Activated CD8-positive, alpha-beta memory T cell treated with anti-CD3 and anti-CD28 coated beads, Interleukin-2, amount 50 U/mL, for 4 hours (primary cell): ENCODE data around the gene HOXA9.

Experiments used
- DNase-seq: peaks from one replicate; pipeline ENCODE4 v3.0.0-alpha.2; 2020

HOXA9 gene

GRCh38 chr7:27187475-27188385 lies 22.4 kb upstream of the HOXA9 start:
- no peak for DNase-seq

- no peak for DNase-seq
Observed at GRCh38 chr7:27186668-27187474, 21.5 kb upstream of the HOXA9 start.

DNA sequence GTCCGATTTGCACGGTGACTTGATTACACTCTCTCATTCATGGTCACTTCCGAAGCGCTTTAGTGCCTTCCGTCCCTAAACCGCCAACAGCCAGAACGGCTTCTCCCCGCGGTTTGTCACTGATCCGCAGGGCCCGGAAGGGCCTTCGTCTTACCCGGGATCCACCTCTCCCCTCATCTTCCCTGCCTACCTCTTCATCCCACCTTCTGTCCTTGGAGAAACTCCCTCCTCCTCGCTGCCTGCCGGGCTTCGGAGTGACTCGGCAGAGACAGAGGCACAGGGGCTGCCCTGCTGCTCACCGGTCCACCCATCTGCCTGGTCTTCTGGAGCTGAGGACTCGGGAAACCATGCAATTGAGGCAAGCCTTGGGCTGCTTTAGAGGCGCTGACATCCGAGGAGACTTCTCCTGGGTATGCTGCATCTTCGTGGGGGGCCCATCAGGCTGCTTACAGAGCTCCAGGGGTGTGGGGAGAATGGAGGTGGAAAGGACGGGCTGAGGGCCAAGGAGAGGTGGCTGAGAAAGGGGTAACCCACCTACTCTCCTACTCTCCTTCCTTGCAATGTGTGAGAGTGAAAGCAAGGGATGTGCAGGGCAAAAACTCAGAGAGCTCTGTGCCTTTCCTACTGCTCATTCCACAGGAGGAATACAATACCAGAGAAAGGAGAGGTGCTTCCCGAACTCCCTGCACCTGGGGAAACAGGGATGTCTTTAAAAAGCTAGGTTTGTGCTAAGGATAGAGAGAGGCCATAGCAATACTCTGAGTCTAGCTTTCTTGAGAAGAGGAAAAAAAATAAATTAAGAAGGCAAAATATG lies 20.7 kb upstream of the HOXA9 start:
- no peak for DNase-seq

DNA sequence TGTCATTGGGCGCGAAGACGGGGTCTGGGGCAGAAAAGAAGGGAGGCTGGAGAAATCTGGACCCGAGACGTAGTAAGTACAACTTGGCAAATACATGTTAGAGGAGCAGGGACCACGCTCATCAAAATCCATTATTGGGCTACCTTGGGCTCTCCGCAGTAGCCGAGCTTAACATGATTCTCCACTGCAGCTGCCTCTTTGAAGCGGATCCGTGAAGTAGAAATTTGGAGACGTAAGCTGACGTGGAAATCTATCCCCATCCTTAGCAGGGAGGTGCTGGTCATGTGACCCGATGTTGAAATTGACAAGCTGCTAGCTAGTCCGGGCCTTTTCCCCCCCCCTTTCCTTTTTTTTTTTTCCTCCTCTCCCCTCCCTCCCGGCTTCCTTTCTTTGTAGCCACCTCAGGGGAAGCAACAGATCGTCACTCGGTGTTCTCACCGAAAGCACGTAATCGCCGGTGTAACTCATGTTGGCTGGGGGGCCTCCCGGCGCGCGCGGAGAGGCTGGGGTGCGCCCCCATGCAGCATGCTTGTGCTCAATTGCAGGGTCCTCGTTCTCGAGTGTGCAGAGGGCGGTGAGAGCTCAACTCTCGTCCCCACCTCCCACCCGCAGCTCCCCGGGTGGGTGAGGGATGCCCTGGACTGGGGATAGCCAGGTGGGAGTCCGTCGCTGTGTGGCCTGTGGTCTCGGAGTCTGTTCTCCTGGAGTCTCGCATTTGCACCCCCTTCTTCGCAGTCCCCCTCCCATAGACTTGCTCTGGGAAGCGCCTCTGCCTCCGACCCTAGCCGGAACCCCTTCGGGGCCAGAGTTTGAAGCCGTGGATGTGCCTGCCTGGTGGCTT lies 19.9 kb upstream of the HOXA9 start, which contains the start of gene HOXA11:
HOXA11 (minus strand) TSS at position 220 of the 841 bp plus-strand sequence; CDS start at position 132, 88 bp downstream.
- no peak for DNase-seq

DNA sequence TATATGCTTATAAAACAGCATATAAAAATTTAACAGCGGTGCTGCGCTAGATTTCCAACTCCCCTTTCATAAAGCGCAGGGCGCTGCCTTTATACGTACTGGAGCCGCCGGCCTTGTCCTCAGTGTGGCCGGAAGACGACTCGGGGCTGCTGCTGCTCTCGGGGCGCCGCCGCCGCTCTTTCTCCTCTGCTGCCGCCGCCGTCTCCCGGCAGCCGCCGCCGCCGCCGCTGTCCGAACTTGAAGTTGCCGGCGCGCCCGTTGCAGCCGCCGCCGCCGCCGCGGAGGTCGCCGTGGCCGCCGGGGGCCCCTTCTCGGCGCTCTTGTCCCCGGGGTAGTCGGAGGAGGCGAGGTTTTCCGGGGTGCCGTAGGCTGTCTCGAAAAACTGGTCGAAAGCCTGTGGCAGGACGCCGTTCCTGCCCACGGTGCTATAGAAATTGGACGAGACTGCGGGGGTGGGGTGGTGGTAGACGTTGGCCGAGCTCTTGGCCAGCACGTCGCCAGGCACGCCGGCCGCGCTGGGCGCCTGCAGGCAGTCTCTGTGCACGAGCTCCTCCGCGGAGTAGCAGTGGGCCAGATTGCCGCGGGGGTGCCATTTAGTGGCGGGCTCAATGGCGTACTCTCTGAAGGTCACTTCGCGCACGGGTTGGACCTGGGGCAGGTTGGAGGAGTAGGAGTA lies 19.1 kb upstream of the HOXA9 start:
- peak; percentile 24 for DNase-seq

DNA sequence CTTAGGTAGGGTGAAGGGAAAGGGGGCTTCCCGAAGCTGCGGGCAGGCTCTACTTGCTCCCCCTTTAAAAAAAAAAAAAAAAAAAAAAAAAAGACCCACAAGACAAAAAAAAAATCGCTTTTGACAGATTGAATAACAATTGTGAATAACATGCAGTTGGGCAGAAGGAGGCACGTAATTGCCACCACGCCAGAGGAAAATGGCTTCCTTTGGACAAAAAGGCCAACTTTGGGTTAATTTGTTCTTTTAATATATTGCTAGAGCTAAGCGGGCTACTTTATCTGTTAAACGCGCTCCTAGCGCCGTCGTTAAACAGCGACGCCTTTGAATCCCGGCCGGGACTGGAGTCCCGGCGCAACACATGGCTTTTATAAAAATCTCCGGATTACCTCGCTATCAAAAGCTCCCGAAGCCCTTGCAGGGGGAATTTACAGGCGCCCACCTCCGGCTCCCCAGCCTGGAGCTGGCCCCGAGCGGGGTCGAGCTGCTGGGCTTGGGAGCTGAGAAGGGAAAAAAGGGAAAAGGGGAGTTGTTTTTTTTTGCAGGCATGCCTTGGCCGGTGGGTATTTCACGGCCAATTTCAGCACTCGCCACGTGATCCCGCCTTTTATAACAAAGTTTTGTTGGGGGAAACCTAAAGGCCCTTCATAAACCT lies 18.5 kb upstream of the HOXA9 start:
- DNase-seq = no peak

DNA sequence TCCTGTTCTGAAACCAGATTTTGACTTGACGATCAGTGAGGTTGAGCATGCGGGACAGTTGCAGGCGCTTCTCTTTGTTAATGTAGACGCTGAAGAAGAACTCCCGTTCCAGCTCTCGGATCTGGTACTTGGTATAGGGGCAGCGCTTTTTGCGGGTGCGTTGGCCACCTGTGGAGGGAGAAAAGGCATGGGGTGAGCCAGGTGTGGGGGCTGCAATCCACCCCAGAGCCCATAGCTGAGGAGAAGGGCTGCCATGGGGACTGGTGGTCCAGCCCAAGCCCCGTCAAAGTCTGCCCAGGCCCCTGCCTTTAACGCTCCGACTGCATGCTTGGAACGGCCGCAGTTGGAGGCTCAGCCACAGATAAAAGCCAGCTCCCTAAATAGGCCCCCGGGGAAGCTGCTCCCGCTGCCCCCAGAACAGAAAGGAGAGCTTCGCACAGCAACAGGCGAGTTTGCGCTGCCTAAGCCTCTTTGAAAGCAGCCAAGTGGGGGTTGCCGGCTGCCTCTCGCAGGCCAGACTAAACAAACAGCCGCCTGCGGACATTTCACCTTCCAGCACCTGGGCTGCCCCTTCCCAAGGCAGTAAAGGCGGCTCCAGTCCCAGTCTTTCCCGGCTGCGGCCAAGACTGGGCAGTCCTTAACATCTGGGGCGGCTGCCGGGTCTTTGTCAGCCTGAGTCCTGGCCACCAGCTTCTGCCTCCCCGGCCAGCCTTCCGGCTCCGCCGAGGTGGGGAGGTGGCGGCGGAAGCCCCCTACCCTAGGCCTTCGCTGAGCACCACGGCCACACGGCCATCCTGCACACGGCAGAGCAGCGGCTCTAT lies 17.7 kb upstream of the HOXA9 start:
- no peak for DNase-seq

GRCh38 chr7:27182285-27182841 lies 17.0 kb upstream of the HOXA9 start:
- no peak for DNase-seq

DNA sequence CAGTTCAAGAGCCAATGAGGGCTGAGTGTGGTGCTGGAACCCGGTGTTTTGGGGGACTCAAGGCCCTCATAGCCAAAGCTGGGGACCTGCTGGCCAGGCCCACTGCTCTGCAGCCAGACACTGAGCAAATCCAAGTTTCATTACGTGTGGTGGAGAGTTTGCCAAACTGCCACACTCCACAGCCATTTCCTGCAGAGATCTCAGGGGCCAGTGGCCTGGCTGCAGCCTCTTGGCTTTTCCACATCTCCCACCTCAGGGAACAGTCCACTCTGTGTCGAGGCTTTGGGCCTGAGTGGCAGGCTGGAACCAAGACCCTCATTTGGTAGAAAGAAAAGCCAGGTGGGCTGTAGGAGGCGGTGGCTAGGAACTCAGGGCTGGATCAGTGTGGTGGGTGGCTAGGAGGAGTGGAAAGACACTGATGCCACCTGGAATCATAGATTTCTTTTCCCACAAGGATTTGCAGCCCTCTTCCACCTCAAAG lies 16.5 kb upstream of the HOXA9 start:
- DNase-seq = no peak

GRCh38 chr7:27180431-27181420 lies 15.4 kb upstream of the HOXA9 start:
- DNase-seq = no peak

- DNase-seq = peak; percentile 66
Observed at GRCh38 chr7:27179503-27180430, 14.4 kb upstream of the HOXA9 start.

DNA sequence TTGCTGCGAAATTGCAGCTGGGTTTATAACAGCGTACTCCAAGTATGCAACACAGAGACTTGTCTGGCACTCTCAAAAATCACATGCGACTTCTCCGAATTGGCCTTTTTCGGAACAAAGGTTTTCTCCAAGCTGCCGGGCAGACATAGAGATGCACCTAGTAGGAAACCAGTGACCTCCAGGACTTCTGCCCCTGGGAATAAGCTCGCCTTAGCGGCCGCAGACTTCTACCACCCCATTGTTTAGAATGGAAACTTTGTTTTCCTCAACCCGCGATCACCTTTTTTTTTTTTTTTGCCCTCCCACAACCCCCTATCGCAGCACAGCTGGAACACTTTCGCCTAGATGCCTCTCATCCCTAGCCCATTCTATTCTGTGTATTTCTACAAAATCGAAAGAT lies 13.7 kb upstream of the HOXA9 start:
- no peak for DNase-seq

GRCh38 chr7:27178366-27178765 lies 13.0 kb upstream of the HOXA9 start:
- no peak for DNase-seq

DNA sequence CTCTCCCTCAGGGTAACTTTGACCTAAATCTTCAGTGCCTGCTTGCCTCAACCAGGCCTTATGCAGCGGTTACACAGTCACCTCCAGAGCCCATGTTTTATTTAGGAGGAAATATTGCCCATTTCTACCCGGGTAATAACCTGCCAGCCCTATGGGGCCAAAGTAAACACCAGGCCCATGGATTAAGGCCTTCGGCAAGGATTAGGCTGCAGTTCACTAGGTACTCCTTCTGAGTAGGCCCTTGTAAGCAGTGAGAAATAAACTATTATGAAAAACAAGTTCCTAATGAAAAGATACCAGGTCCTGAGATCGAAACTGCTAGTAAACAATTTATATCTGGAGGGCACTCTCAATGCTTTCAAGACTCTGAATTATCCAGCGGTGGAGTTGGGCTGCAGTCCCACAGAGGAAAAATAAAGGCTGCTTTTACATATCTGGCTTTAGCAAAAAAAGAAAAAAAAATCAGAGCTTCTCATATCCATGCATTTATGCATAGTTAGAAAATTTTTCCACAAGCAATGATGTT lies 12.5 kb upstream of the HOXA9 start:
- no peak for DNase-seq

- DNase-seq = no peak
Observed at GRCh38 chr7:27176962-27177794, 11.8 kb upstream of the HOXA9 start.

- no peak for DNase-seq
Observed at GRCh38 chr7:27176524-27176845, 11.1 kb upstream of the HOXA9 start.
